ENCODE results near the gene EXPH5. TPM values are rescaled to one million over a fixed set of nuclear protein-coding genes. Genes with fewer than 3 reads are reported as not detected.
A peak's percentile ranks its signal among the peaks of the same experiment; 100 is the strongest.

EXPH5 gene
- total RNA-seq, 2 experiments from 2014 or later, result 2.0 to 3.3 TPM

DNA sequence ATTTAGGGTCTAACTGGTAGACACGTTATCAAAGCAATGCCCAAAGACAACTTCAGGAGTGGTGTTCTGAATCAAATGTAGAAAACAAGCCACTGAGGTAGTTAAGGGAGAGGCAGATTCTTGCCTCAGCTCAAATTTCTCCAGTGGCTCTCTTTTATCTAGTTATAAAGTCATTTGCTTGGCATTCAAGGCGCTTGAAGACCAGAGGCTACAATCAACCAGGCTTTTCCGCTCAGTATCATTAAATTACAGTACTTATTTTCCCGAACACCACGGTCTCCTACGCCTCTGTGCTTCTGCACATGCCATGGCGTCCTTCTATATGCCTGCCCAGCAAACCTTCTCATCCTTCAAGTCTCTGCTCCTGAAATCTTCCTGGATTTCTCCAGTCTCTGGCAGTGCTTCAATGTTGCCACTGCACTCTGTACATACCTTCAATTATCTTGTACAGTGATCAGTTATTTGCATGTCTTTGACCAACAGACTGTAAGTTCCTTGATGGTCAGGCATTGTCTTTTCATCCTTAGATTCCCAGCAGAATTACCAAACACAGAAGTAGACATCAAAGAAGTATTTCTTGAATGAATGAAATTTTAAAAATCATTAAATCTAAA lies 96.8 kb downstream of the EXPH5 start:
- no peaks in the 10 kb centered on the region for H3K27me3 Mint-ChIP-seq
- peaks cover 21% of the 10 kb centered on the region for H3K36me3 Mint-ChIP-seq (ENCODE audit: low read depth)

DNA sequence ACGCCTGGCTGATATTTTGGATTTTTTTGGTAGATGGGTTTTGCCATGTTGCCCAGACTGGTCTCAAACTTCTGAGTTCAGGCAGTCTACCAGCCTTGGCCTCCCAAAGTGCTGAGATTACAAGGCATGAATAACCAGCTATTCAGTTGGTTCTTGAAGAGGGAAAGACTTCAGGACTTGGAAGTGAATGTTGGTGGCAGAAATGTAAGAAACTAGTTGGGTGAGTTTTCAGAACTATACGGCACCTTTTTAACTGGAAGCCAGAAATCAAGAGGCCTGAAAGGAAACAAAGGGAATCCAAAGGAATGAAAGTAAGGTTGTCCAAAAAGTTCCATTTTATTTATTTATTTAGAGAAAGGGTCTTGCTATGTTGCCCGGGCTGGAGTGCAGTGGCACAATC lies 98.2 kb downstream of the EXPH5 start:
- Mint-ChIP-seq H3K27ac (no peak overlapping the region), H3K9me3 (no peaks in the 10 kb centered on the region), H3K27me3 (no peaks in the 10 kb centered on the region), H3K4me3 (no peak overlapping the region), H3K36me3 (ENCODE audit: low read depth) (peaks cover 24% of the 10 kb centered on the region), H3K4me1 (peaks cover 38% of the 10 kb centered on the region)
- DNase-seq, result no peak
- ChIA-PET CTCF (no interaction called here), POLR2A (no interaction called here)

More for the DNA sequence above, 96.8 kb downstream of the EXPH5 start:
- POLR2A ChIA-PET, result interaction anchor here (0.6 kb wide), 1 partner anchor 61 kb away, joined by 4 read pairs; no protein-coding TSS in a partner anchor
- CTCF ChIA-PET, result no interaction called here
- no peaks in the 10 kb centered on the region for H3K9me3 Mint-ChIP-seq
- H3K4me1 Mint-ChIP-seq, result peaks cover 38% of the 10 kb centered on the region
- H3K27ac Mint-ChIP-seq, result peak overlapping the region; percentile 100
- no peak for DNase-seq
- peak overlapping the region; percentile 97 for H3K4me3 Mint-ChIP-seq

DNA sequence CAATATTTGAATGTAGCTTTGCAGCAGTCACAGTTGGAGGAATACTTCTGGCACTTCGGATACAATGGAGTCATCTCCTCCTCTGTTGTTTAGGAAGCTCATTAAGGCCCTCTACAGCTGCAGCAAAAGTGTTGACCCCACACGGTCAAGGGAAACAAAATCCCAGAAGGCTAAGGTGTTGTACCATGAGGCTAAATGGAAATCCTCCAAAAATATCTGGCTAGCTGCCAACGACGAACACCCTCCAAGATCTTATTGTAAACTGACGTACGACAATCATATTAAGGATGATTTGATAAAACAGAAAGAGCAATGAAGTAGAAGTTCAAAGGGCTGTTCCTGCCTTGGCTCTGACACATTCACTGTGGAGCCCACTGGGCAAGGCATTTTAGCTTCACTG lies 99.4 kb downstream of the EXPH5 start:
- POLR2A ChIA-PET, result no interaction called here
- Mint-ChIP-seq H3K4me3 (no peak overlapping the region), H3K36me3 (ENCODE audit: low read depth) (peaks cover 28% of the 10 kb centered on the region), H3K9me3 (no peaks in the 10 kb centered on the region), H3K27me3 (no peaks in the 10 kb centered on the region), H3K27ac (no peak overlapping the region), H3K4me1 (peaks cover 34% of the 10 kb centered on the region)
- DNase-seq, result no peak
- CTCF ChIA-PET, result no interaction called here

DNA sequence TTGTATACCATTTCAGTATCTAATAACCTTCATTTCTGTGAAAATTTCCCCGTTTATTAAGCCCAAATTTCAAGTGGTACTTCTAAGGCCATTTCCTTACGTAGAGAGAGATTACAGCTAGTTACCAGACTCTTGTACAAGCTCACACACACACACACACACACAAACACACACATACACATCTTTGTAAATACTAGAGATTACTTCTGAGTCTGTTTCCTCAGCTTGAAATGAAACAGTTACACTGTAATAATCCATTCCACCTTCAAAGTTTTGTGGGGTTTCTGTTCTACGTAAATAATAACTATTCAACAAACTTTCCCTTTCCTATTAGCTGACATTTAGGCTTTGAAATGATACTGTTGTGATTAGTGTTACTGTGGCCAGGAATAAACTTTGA lies 101.6 kb downstream of the EXPH5 start:
- ChIA-PET CTCF (no interaction called here), POLR2A (no interaction called here)
- no peaks in the 10 kb centered on the region for H3K27me3 Mint-ChIP-seq
- no peak for DNase-seq
- H3K4me3 Mint-ChIP-seq, result no peak overlapping the region
- no peak overlapping the region for H3K27ac Mint-ChIP-seq
- peaks cover 20% of the 10 kb centered on the region for H3K4me1 Mint-ChIP-seq
- no peaks in the 10 kb centered on the region for H3K9me3 Mint-ChIP-seq
- peaks cover 42% of the 10 kb centered on the region for H3K36me3 Mint-ChIP-seq (ENCODE audit: low read depth)

DNA sequence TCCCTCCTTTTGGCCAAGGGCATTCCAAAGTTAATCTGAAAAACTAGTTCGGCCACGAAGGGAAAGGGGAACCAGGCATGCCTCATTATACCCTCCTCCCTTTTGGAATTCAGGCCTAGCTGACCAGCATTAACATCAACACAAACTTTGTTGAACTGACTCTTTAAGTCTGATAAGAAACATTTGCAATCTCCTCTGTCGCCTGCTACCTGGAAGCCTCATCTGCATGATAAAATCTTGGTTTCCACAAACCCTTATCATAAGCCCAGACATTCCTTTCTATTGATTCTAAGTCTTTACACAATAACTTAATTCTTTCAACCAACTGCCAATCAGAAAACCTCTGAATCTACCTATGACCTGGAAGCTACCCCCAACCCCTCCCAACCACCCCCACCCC lies 106.7 kb downstream of the EXPH5 start:
- no peaks in the 10 kb centered on the region for H3K27me3 Mint-ChIP-seq
- POLR2A ChIA-PET, result no interaction called here
- peaks cover 55% of the 10 kb centered on the region for H3K36me3 Mint-ChIP-seq (ENCODE audit: low read depth)
- DNase-seq, result no peak
- H3K4me1 Mint-ChIP-seq, result peaks cover 5% of the 10 kb centered on the region
- CTCF ChIA-PET, result no interaction called here
- no peaks in the 10 kb centered on the region for H3K9me3 Mint-ChIP-seq
- no peak overlapping the region for H3K4me3 Mint-ChIP-seq
- no peak overlapping the region for H3K27ac Mint-ChIP-seq

DNA sequence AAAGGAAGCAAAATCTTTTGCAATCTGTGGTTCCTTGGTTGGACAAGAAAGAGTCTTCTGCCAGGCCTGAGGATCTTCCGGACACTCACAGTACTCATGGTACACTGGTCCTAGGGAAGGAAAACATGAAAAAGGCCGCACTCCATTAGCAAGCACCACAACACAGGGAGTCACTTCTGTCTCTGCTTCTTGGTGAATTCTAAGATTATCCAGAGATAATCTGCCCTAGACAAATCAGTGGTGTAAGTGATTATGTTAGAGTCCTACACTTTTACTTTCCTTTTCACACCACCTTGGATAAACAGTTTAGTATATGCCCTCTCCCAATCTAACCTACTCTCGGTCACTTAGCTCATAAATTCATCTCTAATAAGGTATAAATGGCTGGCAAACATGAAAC lies 107.2 kb downstream of the EXPH5 start:
- Mint-ChIP-seq H3K36me3 (ENCODE audit: low read depth) (peaks cover 56% of the 10 kb centered on the region), H3K4me3 (no peak overlapping the region), H3K27ac (peak overlapping the region; percentile 9), H3K27me3 (no peaks in the 10 kb centered on the region), H3K9me3 (no peaks in the 10 kb centered on the region), H3K4me1 (peaks cover 4% of the 10 kb centered on the region)
- no peak for DNase-seq
- CTCF ChIA-PET, result no interaction called here
- POLR2A ChIA-PET, result no interaction called here

DNA sequence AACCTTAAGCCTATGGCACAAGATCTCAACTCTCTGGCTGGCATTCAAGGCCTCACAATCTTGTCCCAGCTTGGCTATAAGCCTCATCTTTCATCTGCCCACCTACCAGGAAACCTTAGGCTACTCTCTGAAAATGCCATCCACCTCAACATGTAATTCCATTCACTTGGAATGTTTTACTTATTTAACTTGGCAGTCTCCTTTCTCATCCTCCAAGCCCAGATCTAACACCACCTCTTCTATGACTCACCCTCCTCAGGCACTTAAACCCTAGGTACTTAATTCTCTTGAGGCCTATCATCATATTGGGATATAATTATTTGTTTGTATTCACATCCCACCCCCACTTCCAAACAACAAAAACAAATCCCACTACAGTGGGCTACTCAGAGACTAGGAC lies 110.4 kb downstream of the EXPH5 start:
- peaks cover 50% of the 10 kb centered on the region for H3K36me3 Mint-ChIP-seq (ENCODE audit: low read depth)
- POLR2A ChIA-PET, result no interaction called here

DNA sequence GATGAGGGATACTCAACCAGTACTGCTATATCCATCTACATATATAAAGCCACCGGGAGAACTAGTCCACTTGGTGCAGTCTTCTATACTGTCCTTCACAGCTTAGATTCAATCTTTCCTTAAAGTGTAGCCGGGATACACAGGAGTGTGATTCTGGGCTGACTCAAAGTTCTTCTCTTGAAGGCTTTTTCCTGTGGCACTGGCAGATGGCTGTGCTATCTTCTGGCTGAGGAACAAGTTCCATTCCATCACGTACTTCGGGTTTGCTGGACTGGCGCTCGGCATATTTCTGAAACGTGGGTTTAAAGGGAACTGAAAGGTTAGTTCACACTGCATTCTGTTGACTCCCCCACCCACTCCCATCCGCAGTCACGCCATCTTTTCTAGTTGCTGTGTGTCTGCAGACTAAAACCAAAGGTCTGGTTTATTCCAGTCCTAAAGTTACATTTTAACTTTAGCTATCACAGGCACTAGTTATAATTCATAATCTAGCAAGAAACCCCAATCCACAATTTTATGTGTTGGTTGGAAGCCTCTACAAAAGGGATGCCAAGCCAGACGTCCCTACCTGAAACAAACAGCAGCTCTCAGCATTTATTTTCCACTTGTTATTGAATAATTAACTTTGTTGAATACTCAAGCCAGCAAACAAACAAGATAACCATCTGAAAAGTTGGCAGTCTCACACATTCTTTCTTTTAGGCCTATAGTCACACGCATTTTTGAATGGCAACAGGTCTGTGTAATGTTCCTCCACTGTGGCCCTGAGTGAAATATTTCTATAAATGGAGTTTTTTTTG lies 118.7 kb downstream of the EXPH5 start:
- H3K27me3 Mint-ChIP-seq, result no peaks in the 10 kb centered on the region
- peaks cover 25% of the 10 kb centered on the region for H3K36me3 Mint-ChIP-seq (ENCODE audit: low read depth)
- no peak for DNase-seq
- H3K4me3 Mint-ChIP-seq, result no peak overlapping the region
- H3K9me3 Mint-ChIP-seq, result no peaks in the 10 kb centered on the region
- POLR2A ChIA-PET, result no interaction called here
- H3K27ac Mint-ChIP-seq, result no peak overlapping the region
- no peaks in the 10 kb centered on the region for H3K4me1 Mint-ChIP-seq
- CTCF ChIA-PET, result no interaction called here

More for the DNA sequence above, 110.4 kb downstream of the EXPH5 start:
- CTCF ChIA-PET, result no interaction called here
- Mint-ChIP-seq H3K27ac (no peak overlapping the region), H3K9me3 (no peaks in the 10 kb centered on the region), H3K27me3 (no peaks in the 10 kb centered on the region), H3K4me1 (peaks cover 4% of the 10 kb centered on the region), H3K4me3 (no peak overlapping the region)
- no peak for DNase-seq

DNA sequence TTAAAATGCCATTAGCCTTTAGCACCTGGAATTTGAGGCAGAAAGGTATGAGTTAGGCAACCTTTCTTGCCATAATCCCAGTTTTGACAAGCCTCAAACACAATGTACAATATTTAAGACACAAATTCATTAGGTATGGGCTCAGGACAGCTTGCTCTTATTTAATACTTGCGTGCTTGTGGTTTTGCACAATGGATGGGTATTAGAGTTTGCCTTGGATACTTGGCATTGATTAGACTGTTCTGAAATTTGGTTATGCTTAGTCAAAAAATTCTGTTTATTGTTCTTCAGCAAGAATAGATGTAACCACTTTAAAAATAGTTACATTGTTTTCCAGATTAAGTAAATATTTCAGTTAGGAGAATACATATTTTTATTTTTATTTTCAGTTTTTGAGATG lies 120.9 kb downstream of the EXPH5 start:
- CTCF ChIA-PET, result interaction anchor here (1.0 kb wide), 1 partner anchor 9 kb away, joined by 4 read pairs; no protein-coding TSS in a partner anchor
- Mint-ChIP-seq H3K9me3 (no peaks in the 10 kb centered on the region), H3K4me1 (peaks cover 6% of the 10 kb centered on the region), H3K27me3 (no peaks in the 10 kb centered on the region), H3K27ac (no peak overlapping the region), H3K4me3 (no peak overlapping the region), H3K36me3 (ENCODE audit: low read depth) (peaks cover 17% of the 10 kb centered on the region)
- POLR2A ChIA-PET, result no interaction called here
- DNase-seq, result no peak

DNA sequence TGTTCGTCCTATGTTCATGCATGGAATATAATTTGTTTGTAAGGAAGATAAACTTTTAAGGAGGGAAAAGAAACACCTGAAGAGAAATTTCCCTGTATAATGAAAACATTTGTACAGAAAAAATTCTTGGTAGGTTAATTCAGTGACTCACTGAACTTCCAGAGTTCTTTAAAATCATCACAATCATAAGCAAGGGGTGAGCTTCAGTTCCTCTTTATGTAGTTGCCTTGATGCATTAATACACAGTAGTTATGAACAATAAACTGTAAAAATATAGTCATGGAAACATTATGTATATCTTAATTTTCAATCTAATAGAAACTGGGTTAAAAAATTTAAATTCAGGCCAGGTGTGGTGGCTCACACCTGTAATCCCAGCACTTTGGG lies 125.1 kb downstream of the EXPH5 start:
- H3K27me3 Mint-ChIP-seq, result no peaks in the 10 kb centered on the region
- H3K4me3 Mint-ChIP-seq, result peak overlapping the region; percentile 95
- POLR2A ChIA-PET, result no interaction called here
- no peak for DNase-seq
- H3K36me3 Mint-ChIP-seq (ENCODE audit: low read depth), result peaks cover 7% of the 10 kb centered on the region
- peak overlapping the region; percentile 83 for H3K27ac Mint-ChIP-seq
- H3K4me1 Mint-ChIP-seq, result peaks cover 24% of the 10 kb centered on the region
- no peaks in the 10 kb centered on the region for H3K9me3 Mint-ChIP-seq
- CTCF ChIA-PET, result no interaction called here

DNA sequence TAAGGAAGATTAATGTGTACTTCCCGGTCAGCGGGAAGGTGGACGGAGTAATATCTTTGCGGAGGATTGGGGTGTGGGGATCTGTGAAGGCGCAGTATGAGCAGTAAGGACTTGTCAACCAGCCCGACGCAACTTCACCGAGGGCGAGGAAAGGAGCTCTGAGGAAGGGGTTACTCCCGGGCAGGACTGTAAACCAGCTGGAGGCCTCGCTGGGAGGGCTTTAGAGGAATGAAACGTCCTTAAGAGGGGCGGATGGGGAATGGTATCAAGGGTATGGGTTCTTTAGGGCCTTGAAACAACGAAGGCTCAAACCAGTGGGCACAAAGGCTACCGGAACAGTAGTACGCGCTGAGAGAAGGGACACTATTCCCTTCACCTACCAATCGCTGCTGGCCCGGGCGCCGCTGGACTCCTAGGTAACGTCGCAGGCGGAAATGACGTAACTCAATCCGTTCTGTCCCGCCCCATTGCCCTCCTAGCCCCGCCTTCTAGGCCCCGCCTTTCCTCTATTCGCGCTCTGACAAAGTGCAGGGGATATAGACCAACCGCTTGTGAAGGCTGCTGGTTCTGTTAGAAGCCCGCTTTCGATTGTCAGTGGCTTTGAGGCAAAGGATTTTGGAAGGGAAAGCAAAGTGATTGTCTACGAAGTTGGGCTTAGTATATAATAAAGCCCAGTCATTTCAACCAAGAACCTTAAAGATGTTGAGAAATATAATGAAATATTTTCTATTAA lies 126.3 kb downstream of the EXPH5 start, which contains the start of gene C11orf65:
C11orf65 (minus strand) TSS at position 439 of the 733 bp plus-strand sequence. CDS start 5,970 bp downstream, outside the sequence.
- CTCF ChIA-PET, result interaction anchor here (1.0 kb wide), 1 partner anchor 244 kb away, joined by 3 read pairs; the partner anchor contains the start of gene ATM

DNA sequence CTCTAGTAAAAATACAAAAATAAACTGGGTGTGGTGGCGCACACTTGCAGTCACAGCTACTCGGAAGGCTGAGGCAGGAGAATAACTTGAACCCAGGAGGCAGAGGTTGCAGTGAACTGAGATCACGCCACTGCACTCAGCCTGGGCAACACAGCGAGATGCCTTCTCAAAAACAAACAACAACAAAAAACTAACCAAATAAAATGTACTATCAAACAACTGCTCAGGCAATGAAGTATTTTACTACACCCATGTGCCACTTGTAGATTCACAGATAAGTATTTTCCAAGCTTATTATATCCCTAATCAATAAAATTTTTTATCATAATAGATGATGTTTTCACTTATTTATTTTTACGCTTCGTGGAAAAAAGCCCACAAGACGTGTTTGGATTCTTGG lies 127.2 kb downstream of the EXPH5 start:
- Mint-ChIP-seq H3K27me3 (no peaks in the 10 kb centered on the region), H3K4me1 (peaks cover 24% of the 10 kb centered on the region), H3K27ac (peak overlapping the region; percentile 99), H3K4me3 (peak overlapping the region; percentile 95), H3K36me3 (ENCODE audit: low read depth) (peaks cover 3% of the 10 kb centered on the region), H3K9me3 (no peaks in the 10 kb centered on the region)
- ChIA-PET CTCF (interaction anchor here (1.0 kb wide), 1 partner anchor 243 kb away, joined by 3 read pairs; the partner anchor contains the start of gene ATM), POLR2A (interaction anchor here (0.6 kb wide), 2 partner anchors 103 to 242 kb away, joined by 3 read pairs; no protein-coding TSS in a partner anchor)
- DNase-seq, result no peak

More for the DNA sequence above, 126.3 kb downstream of the EXPH5 start, which contains the start of gene C11orf65:
- Mint-ChIP-seq H3K27me3 (no peaks in the 10 kb centered on the region), H3K36me3 (ENCODE audit: low read depth) (peaks cover 4% of the 10 kb centered on the region), H3K27ac (peak within 1 kb of the TSS; percentile 99), H3K4me1 (peaks cover 24% of the 10 kb centered on the region), H3K9me3 (no peaks in the 10 kb centered on the region), H3K4me3 (peak within 1 kb of the TSS; percentile 95)
- POLR2A ChIA-PET, result interaction anchor here (0.6 kb wide), 2 partner anchors 102 to 243 kb away, joined by 3 read pairs; no protein-coding TSS in a partner anchor
- peak; percentile 96 for DNase-seq

Data from activated CD4-positive, alpha-beta T cell treated with anti-CD3 and anti-CD28 coated beads, Interleukin-2, amount 10 ng/mL, durations not matched to agents 7 days and 5 days (primary cell).